M059J (cell line): Measurements from ENCODE around the gene SH3YL1. TPM values are rescaled to one million over a fixed set of nuclear protein-coding genes. Genes with fewer than 3 reads are reported as not detected.

Experiments used
- DNase-seq: peaks from one replicate; pipeline ENCODE4 v3.0.0-alpha.2; 2012; ENCODE audit warnings: low read depth
- total RNA-seq: library from RNA; depleted of rRNA; stranded (reverse); fragments of >200 nt; shearing (Covaris generic); gene quantifications from 2 replicates; pipeline ENCODE4 v1.2.3, GENCODE V29; 2014; rRNA removed

Gene SH3YL1
- total RNA-seq, 1 experiment from 2014 or later, result 12.9 TPM

DNA sequence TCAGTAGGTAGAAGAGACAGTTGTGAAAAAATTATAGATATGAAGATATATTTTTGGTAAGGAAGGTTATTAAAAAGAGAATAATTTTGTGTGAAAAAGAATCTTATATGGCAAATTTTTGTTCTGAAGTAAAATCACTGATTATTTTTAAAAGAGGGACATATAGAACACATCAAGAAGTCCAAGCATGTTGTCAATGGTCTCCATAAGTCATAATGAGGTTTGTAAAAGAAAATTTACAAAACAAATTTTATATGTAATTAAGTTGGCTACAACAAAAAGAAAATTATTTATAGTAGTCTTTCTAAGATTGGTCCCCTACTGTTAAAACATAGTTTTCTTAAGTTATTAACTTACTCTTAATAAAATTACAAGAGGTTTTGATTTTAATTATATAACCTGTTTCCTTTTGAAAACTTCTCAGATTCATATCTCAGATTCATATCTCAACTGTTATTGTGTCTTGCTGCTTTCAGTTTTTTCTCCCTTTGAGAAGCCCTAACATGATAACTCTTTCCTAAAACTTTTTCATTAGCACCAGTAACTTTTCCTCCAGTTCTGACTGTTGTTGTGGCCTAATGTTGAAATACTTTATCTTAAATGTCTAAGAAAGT lies 81.2 kb downstream of the SH3YL1 start:
- no peak for DNase-seq

- DNase-seq, result no peak
Measured at GRCh38 chr2:180311-180710, 83.5 kb downstream of the SH3YL1 start.

GRCh38 chr2:179886-180285 lies 83.9 kb downstream of the SH3YL1 start:
- DNase-seq, result peak; percentile 33

DNA sequence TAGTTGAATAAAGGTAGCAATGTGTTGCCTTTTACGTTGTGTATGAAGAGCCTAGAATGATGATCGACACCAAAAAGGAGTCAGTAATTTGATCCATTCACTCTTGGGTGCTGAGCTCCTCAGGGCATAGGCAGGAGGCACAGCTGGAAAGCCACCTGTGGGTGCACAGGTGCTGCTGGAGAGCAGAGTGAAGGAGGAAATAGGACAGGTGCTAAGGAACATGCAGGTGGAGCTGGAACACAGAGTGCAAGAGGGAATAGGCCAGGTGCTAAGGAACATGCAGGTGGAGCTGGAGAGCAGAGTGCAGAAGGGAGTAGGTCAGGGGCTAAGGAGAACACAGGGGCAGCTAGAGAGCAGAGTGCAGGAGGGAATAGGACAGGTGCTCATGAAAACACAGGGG lies 86.1 kb downstream of the SH3YL1 start:
- DNase-seq, result no peak

DNA sequence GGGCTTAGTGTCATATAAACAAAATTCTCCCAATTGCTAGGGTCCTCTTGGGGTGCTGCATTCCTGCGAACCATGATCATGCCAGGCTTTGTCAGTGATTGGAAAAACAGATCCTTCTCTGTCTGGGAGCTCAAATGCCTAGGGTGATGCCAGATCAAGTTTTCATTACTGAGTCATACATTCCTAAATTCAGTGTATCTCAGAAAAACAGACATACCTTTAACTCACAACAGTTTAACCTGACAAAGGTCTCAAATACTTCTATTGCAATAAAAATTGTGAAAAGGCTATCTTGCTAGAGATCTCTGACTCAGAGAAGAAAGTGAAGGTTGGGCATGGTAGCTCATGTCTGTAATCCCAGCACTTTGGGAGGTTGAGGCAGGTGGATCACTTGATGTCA lies 86.9 kb downstream of the SH3YL1 start:
- DNase-seq, result peak; percentile 76

GRCh38 chr2:175880-176820 lies 87.7 kb downstream of the SH3YL1 start:
- peak; percentile 57 for DNase-seq

DNA sequence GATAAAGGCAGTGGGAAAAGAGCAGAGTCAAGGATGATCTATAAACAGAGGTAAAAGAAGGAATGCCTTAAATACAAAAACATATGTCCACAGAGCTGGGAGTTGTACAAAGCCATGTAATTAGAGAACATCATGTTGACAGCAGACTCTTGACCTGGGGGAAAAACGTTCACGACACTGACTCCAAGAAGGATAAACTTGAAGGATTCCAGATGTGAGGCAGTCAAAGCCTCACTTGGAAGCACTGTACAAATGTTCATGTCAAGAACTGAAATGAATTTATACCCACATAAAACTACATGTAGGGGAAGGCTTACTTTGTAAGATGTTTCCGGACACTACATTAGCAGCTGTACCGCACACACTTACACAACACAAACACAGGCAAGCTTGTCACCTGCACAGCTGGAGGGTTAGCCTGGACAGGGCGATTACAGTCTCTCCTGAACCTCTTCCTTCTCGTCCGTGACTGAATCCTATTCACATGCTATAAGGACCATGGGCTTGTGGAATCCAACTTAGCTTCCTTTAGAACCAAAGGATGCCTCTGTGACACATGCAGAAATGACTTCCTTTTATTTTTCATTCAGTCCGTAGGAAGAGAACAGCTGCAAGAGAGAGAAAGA lies 88.6 kb downstream of the SH3YL1 start:
- DNase-seq, result no peak

DNA sequence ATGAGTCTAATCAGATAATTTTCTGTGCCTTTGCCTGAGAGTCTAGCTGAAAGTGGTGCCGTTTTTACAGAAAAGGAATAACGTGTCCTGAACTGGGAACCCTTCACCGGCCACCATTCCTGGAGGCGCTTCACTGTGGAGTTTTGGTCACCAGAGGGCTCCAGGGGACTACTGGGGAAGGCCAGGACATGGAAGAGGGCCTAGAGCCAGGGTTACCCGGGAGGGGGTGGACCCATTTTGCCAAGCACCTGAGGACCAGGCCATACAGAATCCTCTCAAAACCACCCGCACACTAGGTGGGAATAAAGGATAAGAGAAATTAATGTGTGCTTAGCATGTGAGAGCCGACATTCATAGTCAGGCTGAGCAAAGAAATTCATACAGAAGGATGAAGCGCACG lies 91.7 kb downstream of the SH3YL1 start:
- peak; percentile 35 for DNase-seq

DNA sequence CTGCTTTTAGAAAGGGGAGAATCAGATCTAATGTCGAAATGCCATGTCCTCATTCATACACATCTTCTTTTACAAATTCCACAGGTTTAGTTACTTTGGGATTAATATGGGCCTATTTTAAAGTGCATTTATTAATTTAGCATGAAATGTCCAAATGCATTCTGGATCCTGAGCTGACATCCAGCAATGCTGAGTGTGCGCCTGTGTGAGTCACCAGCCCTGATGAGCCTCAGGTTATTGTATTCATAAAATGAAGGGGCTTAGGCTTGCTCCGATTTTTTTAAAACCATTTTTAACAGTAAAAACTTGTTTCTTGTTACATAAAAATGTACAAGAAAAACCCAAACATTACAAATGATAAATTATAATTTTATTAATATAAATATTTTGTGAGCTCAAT lies 94.1 kb downstream of the SH3YL1 start:
- DNase-seq, result no peak

Other genes starting within 250 kb of the SH3YL1 start
- gene FAM110C, start 217.5 kb downstream of the SH3YL1 start, total RNA-seq, result 0.15 TPM in 1 of 2 replicates, not detected in the other
- gene ACP1, start 915 bp upstream of the SH3YL1 start, total RNA-seq, result 99.4 and 125 TPM in 2 replicates
- gene ALKAL2, start 24.1 kb upstream of the SH3YL1 start, total RNA-seq, result not detected in 2 replicates